ENCODE measurements around the gene SNX20. TPM values are rescaled to one million over a fixed set of nuclear protein-coding genes. Genes with fewer than 3 reads are reported as not detected.

Gene SNX20
- total and polyA plus RNA-seq, 10 of the 15 experiments (the other 5 are each of a cell fraction or from before 2014, with no cell fraction given), result 4.6 to 30.8 (median 21.9) TPM

- TF ChIP-seq ZBTB40 (IDR thresholded peaks at IDR 0.05; ENCODE audit: borderline replicate concordance) (peak; percentile 32; the same call in 1 of the 2 replicates), ESRRA (IDR thresholded peaks at IDR 0.05; ENCODE audit: low read length) (no peak), STAT1 (conservative IDR thresholded peaks at IDR 0.05) (no peak), NBN (IDR thresholded peaks at IDR 0.05) (peak; percentile 72; the same call in 1 of the 2 replicates), CBX5 (IDR thresholded peaks at IDR 0.05; ENCODE audit: low read depth) (no peak), FOXM1 (IDR thresholded peaks at IDR 0.05; ENCODE audit: low read depth, low read length) (no peak), TBL1XR1 (IDR thresholded peaks at IDR 0.05; ENCODE audit: low read depth, low read length) (no peak; the same call in 1 of the 2 replicates), CREM (IDR thresholded peaks at IDR 0.05; ENCODE audit: low read depth) (peak; percentile 73), CHD1 (IDR thresholded peaks at IDR 0.05; ENCODE audit: low read depth, low read length) (no peak), EZH2 (IDR thresholded peaks at IDR 0.05; ENCODE audit: borderline replicate concordance, control insufficient read depth, low read depth, low read length) (no peak), ZBTB33 (IDR thresholded peaks at IDR 0.05) (no peak), PAX5 (IDR thresholded peaks at IDR 0.05; ENCODE audit: borderline replicate concordance, low read depth, low read length) (no peak), CTCF (IDR thresholded peaks at IDR 0.05 in 2 of 3, conservative IDR thresholded peaks at IDR 0.05 in 1 of 3; ENCODE audit: control insufficient read depth in 2 of 3, extremely low read depth in 1 of 3, insufficient read depth in 1 of 3, low read depth in 3 of 3, low read length in 3 of 3) (no peak), POLR2A (IDR thresholded peaks at IDR 0.05; ENCODE audit: low read depth, low read length) (0 out of 2 replicates have a peak, but pooled peaks have one; percentile 47), FOXK2 (IDR thresholded peaks at IDR 0.05) (no peak), HDGF (IDR thresholded peaks at IDR 0.05) (peak; percentile 58; the same call in 1 of the 2 replicates), ATF7 (IDR thresholded peaks at IDR 0.05; ENCODE audit: low read depth) (peak; percentile 86), EED (IDR thresholded peaks at IDR 0.05; ENCODE audit: low read depth) (peak; percentile 4; the same call in 1 of the 2 replicates), EP300 (IDR thresholded peaks at IDR 0.05; ENCODE audit: borderline replicate concordance in 1 of 2, control insufficient read depth in 1 of 2, low read depth in 2 of 2, low read length in 2 of 2) (peak in 1 of 2 experiments; percentile 30; a peak in 2 of 4 replicates), CEBPB (IDR thresholded peaks at IDR 0.05; ENCODE audit: borderline replicate concordance in 1 of 2, low read depth in 2 of 2, low read length in 2 of 2) (no peak), WRNIP1 (IDR thresholded peaks at IDR 0.05; ENCODE audit: borderline replicate concordance, low read depth, low read length) (no peak), SUPT20H (IDR thresholded peaks at IDR 0.05; ENCODE audit: borderline replicate concordance, control insufficient read depth, low read depth, low read length) (no peak), SMAD5 (IDR thresholded peaks at IDR 0.05; ENCODE audit: low read depth) (no peak)
Measured at GRCh38 chr16:50696575-50697420, 15.7 kb upstream of the SNX20 start (continued).

Measured in GM12878 (cell line).